Measurements from ENCODE around the gene NPPB. TPM values are rescaled to one million over a fixed set of nuclear protein-coding genes. Genes with fewer than 3 reads are reported as not detected.

The NPPB gene
- total and polyA plus RNA-seq, 2 experiments from 2014 or later, result 0.95 TPM; not detected in 1

GRCh38 chr1:11877074-11877473, 18.3 kb upstream of the NPPB start:
- Histone ChIP-seq H3K9me2 (ENCODE audit: insufficient read depth) (no peaks in the 10 kb centered on the region), H3K4me3 (no peak overlapping the region), H3K27me3 (ENCODE audit: insufficient read depth) (no peaks in the 10 kb centered on the region), H3K27ac (ENCODE audit: low read depth) (no peak overlapping the region), H3F3A (replicated peaks; ENCODE audit: low read depth) (no peaks in the 10 kb centered on the region), H4K20me1 (replicated peaks; ENCODE audit: insufficient read depth) (no peaks in the 10 kb centered on the region), H3K4me1 (ENCODE audit: insufficient read depth) (no peaks in the 10 kb centered on the region), H2AFZ (no peak overlapping the region), H3K36me3 (ENCODE audit: insufficient read depth) (no peaks in the 10 kb centered on the region), H3K4me2 (no peak overlapping the region), H3K79me2 (replicated peaks; ENCODE audit: insufficient read depth) (no peaks in the 10 kb centered on the region)
- DNase-seq (ENCODE audit: low spot score) (no peak), ATAC-seq (no peak)
- no peaks in the 10 kb centered on the region; the same call in 1 of the 3 replicates for H3K4me1 Mint-ChIP-seq
- H3K27me3 Mint-ChIP-seq (ENCODE audit: insufficient read depth, low read depth, poor library complexity), result peaks cover 10% of the 10 kb centered on the region
- no peak overlapping the region for H3K4me3 Mint-ChIP-seq
- H3K9me3 Mint-ChIP-seq, result no peaks in the 10 kb centered on the region
- TF ChIP-seq CTCF (conservative IDR thresholded peaks at IDR 0.05; ENCODE audit: low read depth in 2 of 2), result no peak
- TF ChIP-seq EZH2 (IDR thresholded peaks at IDR 0.05; ENCODE audit: low read depth, unreplicated experiment), result no peak
- no peak for TF ChIP-seq ZNF331 (CRISPR knock-in tag; IDR thresholded peaks at IDR 0.05; ENCODE audit: low read depth)
- no peak for TF ChIP-seq ZNF462 (CRISPR knock-in tag; IDR thresholded peaks at IDR 0.05)
- no peak for TF ChIP-seq JUNB (IDR thresholded peaks at IDR 0.05; ENCODE audit: unreplicated experiment)
- TF ChIP-seq ETS1 (IDR thresholded peaks at IDR 0.05), result no peak
- TF ChIP-seq EZH2phosphoT487 (IDR thresholded peaks at IDR 0.05; ENCODE audit: unreplicated experiment), result no peak
- no peak for TF ChIP-seq STAT1 (IDR thresholded peaks at IDR 0.05; ENCODE audit: unreplicated experiment)
- TF ChIP-seq ZNF114 (CRISPR knock-in tag; IDR thresholded peaks at IDR 0.05), result no peak
- no peak for TF ChIP-seq REST (IDR thresholded peaks at IDR 0.05; ENCODE audit: unreplicated experiment)
- no peak overlapping the region for H3K27ac Mint-ChIP-seq
- H3K36me3 Mint-ChIP-seq (ENCODE audit: low read depth), result no peaks in the 10 kb centered on the region; the same call in 2 of the 3 replicates

All from GM23338 (cell line).